CD4-positive, alpha-beta T cell treated with Interleukin-6 at 100 ng/mL for 8 hours (primary cell): ENCODE measurements around the gene MDM4.
A peak's percentile ranks its signal among the peaks of the same experiment; 100 is the strongest.
"Not testable (repeated sequence)": the region's sequence is repeated elsewhere in the genome, so short reads cannot be mapped to it uniquely, and the experiment has no call there.

Experiments
- DNase-seq: peaks from one replicate; pipeline ENCODE4 v3.0.0-alpha.2; 2020; ENCODE audit warnings: mixed read lengths, low spot score

MDM4 gene

GRCh38 chr1:204516180-204516879 is at the start of gene MDM4:
TSS of gene MDM4 (plus strand) at chr1:204516406. CDS start at chr1:204525519, 9,113 bp downstream.
- DNase-seq = peak; percentile 94

GRCh38 chr1:204466416-204467405 is 49.5 kb upstream of the MDM4 start:
- DNase-seq = no peak

GRCh38 chr1:204468206-204468605 is 48.0 kb upstream of the MDM4 start:
- no peak for DNase-seq

- DNase-seq = no peak
Observed at GRCh38 chr1:204468766-204469302, 47.4 kb upstream of the MDM4 start.

- DNase-seq = no peak
Observed at GRCh38 chr1:204469304-204469703, 46.9 kb upstream of the MDM4 start.

GRCh38 chr1:204471687-204472086 is 44.5 kb upstream of the MDM4 start:
- DNase-seq = no peak

GRCh38 chr1:204472660-204473059 is 43.5 kb upstream of the MDM4 start:
- no peak for DNase-seq

- no peak for DNase-seq
Observed at GRCh38 chr1:204473400-204473965, 42.7 kb upstream of the MDM4 start.

- no peak for DNase-seq
Observed at GRCh38 chr1:204475656-204476432, 40.4 kb upstream of the MDM4 start.

- no peak for DNase-seq
Observed at GRCh38 chr1:204476563-204476962, 39.6 kb upstream of the MDM4 start.

GRCh38 chr1:204477036-204477740 is 39.0 kb upstream of the MDM4 start:
- DNase-seq = no peak

GRCh38 chr1:204478172-204478899 is 37.9 kb upstream of the MDM4 start:
- DNase-seq = no peak

GRCh38 chr1:204478921-204479320 is 37.3 kb upstream of the MDM4 start:
- DNase-seq = no peak

- no peak for DNase-seq
Observed at GRCh38 chr1:204479387-204480136, 36.6 kb upstream of the MDM4 start.

GRCh38 chr1:204480515-204480914 is 35.7 kb upstream of the MDM4 start:
- DNase-seq = no peak

- no peak for DNase-seq
Observed at GRCh38 chr1:204483791-204484190, 32.4 kb upstream of the MDM4 start.

GRCh38 chr1:204486513-204487255 is 29.5 kb upstream of the MDM4 start:
- not testable (repeated sequence) for DNase-seq

GRCh38 chr1:204487256-204487615 is 29.0 kb upstream of the MDM4 start:
- no peak for DNase-seq

- DNase-seq = no peak
Observed at GRCh38 chr1:204491655-204492054, 24.6 kb upstream of the MDM4 start.
